HG03139 (cell line): ENCODE measurements around the gene EIF5AL1.
A peak's percentile ranks its signal among the peaks of the same experiment; 100 is the strongest.
"Not testable (repeated sequence)": the region's sequence is repeated elsewhere in the genome, so short reads cannot be mapped to it uniquely, and the experiment has no call there.

Experiments used
- ATAC-seq: cut with Tn5 transposase; IDR thresholded peaks from one replicate; pipeline ENCODE4 v1.9.1; 2021; ENCODE audit not compliant: unreplicated experiment

EIF5AL1 gene

GRCh38 chr10:79555354-79556309, 43.3 kb downstream of the EIF5AL1 start:
- ATAC-seq: no peak

- ATAC-seq: not testable (repeated sequence)
Measured at GRCh38 chr10:79556961-79557360, 44.6 kb downstream of the EIF5AL1 start.

- no peak for ATAC-seq
Measured at GRCh38 chr10:79559726-79560125, 47.4 kb downstream of the EIF5AL1 start.

GRCh38 chr10:79560160-79560709, 47.9 kb downstream of the EIF5AL1 start, which contains the start of gene SFTPA2:
Gene SFTPA2 (minus strand): TSS chr10:79560407. CDS start chr10:79559483, 924 bp downstream.
- ATAC-seq: no peak

GRCh38 chr10:79561257-79561656, 48.9 kb downstream of the EIF5AL1 start:
- no peak for ATAC-seq

- peak; percentile 76 for ATAC-seq
Measured at GRCh38 chr10:79562135-79562756, 49.9 kb downstream of the EIF5AL1 start.

GRCh38 chr10:79563426-79563825, 51.1 kb downstream of the EIF5AL1 start:
- ATAC-seq: no peak
